ENCODE results near the gene SETMAR.

Gene SETMAR

DNA sequence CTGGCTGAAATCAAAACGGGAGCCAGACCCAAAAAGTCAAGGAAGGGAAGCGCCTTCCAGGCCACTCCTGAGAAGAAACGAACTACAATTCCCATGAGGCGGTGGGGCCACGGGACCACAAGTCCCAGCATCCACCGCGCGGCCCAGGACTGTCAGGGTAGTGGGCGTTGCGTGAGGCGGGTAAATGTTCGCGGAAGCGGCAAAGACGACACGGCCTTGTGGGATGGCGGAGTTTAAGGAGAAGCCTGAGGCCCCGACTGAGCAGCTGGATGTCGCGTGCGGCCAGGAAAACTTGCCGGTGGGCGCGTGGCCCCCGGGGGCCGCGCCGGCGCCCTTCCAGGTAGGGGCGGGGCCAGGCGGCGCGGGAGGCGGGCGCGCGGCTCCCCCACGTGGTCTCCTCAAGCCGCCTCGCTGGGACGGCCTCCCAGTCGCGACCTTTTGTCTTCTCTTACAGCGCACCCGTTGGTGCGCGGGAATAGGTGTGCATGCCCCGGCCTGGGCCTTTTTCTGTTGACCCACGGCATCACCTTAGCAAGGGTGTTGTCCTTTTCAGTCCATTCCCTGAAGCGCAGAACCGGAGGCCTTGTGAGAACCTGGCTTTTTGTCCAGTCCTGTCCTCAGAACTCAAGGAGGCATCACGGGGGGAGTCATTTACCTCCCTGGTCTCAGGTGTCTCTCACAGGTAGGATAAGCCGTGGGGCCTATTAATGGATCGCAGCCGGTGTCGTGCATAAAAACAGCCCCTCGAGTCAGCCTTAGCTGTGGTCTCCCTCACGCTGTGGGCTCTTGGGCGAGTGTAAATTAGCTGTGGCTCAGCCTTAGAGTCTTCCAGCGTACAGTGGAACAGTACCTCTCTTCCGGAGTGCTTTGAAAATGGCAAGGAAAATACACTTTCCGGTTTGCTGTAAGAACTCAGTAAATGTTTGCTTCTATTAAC is at the start of gene SETMAR:
SETMAR (plus strand) TSS at position 183 of the 937 bp plus-strand sequence; CDS start at position 185, 2 bp downstream.
- Histone ChIP-seq H3K36me3 (ENCODE audit: control insufficient read depth in 5 of 5, insufficient read depth in 5 of 5, low read length in 5 of 5) (no peaks in the 10 kb centered on the region), H3K9ac (ENCODE audit: low read length in 5 of 5) (peak within 1 kb of the TSS; percentile 79 to 96 (median 90)), H3K9me3 (ENCODE audit: control insufficient read depth in 5 of 5, low read length in 5 of 5) (no peaks in the 10 kb centered on the region), H3K27ac (ENCODE audit: low read depth, low read length) (peak within 1 kb of the TSS; percentile 94), H3K4me1 (ENCODE audit: control insufficient read depth in 5 of 5, insufficient read depth in 5 of 5, low read length in 5 of 5) (peaks cover 2 to 53% (median 50%) of the 10 kb centered on the region in 5 donors), H3K27me3 (ENCODE audit: control insufficient read depth in 5 of 5, insufficient read depth in 4 of 5, low read length in 5 of 5) (no peaks in the 10 kb centered on the region), H3K4me3 (ENCODE audit: low read depth in 1 of 5, low read length in 5 of 5) (peak within 1 kb of the TSS; percentile 82 to 98 (median 97))

DNA sequence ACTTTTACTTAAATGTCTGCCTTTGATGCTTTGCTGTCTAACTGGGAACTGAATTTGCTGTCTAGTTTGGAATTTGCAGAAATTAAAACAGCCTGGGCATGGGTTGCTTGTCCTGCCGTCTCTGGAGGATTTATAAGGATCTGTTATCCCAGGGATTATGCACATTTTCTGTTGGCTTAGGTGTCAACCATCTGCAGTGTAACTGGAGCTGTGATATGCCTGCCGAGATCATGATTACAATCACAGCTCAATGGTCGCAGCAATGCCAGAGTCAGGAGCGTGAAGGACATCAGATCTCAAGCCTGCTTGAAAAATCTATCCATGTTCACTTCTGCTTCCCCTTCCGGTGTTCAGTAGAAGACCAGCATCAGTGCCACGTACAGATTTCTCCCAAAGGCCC is 41.8 kb upstream of the SETMAR start:
- H3K4me3 ChIP-seq (ENCODE audit: low read depth in 1 of 5, low read length in 5 of 5) = no peak overlapping the region
- H3K9me3 ChIP-seq (ENCODE audit: control insufficient read depth in 5 of 5, low read length in 5 of 5) = peaks cover 0 to 3% (median 0%) of the 10 kb centered on the region in 5 donors
- no peaks in the 10 kb centered on the region for H3K4me1 ChIP-seq (ENCODE audit: control insufficient read depth in 5 of 5, insufficient read depth in 5 of 5, low read length in 5 of 5)
- H3K27ac ChIP-seq (ENCODE audit: low read depth, low read length) = no peak overlapping the region
- H3K9ac ChIP-seq (ENCODE audit: low read length in 5 of 5) = no peak overlapping the region
- no peaks in the 10 kb centered on the region for H3K36me3 ChIP-seq (ENCODE audit: control insufficient read depth in 5 of 5, insufficient read depth in 5 of 5, low read length in 5 of 5)
- H3K27me3 ChIP-seq (ENCODE audit: control insufficient read depth in 5 of 5, insufficient read depth in 4 of 5, low read length in 5 of 5) = no peaks in the 10 kb centered on the region

DNA sequence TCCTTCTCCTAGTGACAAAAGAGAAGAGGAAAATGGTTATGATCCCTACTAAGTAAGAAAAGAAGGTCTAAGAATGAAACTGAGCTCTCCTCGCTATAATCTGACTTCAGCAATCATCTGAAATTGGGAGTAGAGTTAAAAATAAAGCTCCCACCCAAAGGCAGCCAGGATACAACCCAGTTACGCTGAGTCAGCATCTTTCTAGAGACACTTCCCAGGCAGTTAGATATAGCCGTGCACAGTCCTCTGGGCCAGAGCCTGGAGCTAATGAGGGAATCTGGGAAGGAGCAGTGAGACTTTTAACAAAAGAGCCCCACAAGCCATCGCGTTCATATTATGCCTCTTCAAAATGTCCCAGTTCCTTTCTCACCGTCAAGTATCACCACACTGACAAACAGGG is 39.1 kb upstream of the SETMAR start:
- Histone ChIP-seq H3K27me3 (ENCODE audit: control insufficient read depth in 5 of 5, insufficient read depth in 4 of 5, low read length in 5 of 5) (no peaks in the 10 kb centered on the region), H3K9me3 (ENCODE audit: control insufficient read depth in 5 of 5, low read length in 5 of 5) (peaks cover 0 to 3% (median 0%) of the 10 kb centered on the region in 5 donors), H3K4me3 (ENCODE audit: low read depth in 1 of 5, low read length in 5 of 5) (no peak overlapping the region), H3K9ac (ENCODE audit: low read length in 5 of 5) (no peak overlapping the region), H3K36me3 (ENCODE audit: control insufficient read depth in 5 of 5, insufficient read depth in 5 of 5, low read length in 5 of 5) (no peaks in the 10 kb centered on the region), H3K4me1 (ENCODE audit: control insufficient read depth in 5 of 5, insufficient read depth in 5 of 5, low read length in 5 of 5) (no peaks in the 10 kb centered on the region), H3K27ac (ENCODE audit: low read depth, low read length) (no peak overlapping the region)

DNA sequence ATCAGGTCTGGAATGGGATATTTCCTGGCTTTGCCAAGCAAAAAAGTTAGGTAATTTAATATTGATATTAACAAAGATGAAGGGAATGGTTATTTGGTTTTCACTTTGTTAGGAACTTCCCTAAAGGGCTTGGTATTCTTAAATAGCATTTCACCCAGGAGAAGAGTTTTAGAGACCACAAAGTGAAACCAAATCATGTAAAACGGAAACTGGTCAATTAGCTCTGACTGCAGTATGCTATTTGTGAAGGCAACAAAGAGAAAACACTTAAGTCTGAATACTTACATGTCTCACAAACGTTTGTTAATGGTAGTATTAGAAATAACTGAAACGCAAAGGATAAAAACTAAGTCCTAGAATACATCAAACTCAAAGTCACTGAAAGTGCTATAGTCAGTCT is 32.4 kb upstream of the SETMAR start:
- peaks cover 0 to 11% (median 4%) of the 10 kb centered on the region in 5 donors for H3K4me1 ChIP-seq (ENCODE audit: control insufficient read depth in 5 of 5, insufficient read depth in 5 of 5, low read length in 5 of 5)
- H3K27ac ChIP-seq (ENCODE audit: low read depth, low read length) = no peak overlapping the region
- H3K27me3 ChIP-seq (ENCODE audit: control insufficient read depth in 5 of 5, insufficient read depth in 4 of 5, low read length in 5 of 5) = no peaks in the 10 kb centered on the region
- peak overlapping the region in 3 of 5 donors; percentile 15 to 42 (median 29) for H3K4me3 ChIP-seq (ENCODE audit: low read depth in 1 of 5, low read length in 5 of 5)
- H3K9ac ChIP-seq (ENCODE audit: low read length in 5 of 5) = no peak overlapping the region
- no peaks in the 10 kb centered on the region for H3K9me3 ChIP-seq (ENCODE audit: control insufficient read depth in 5 of 5, low read length in 5 of 5)
- no peaks in the 10 kb centered on the region for H3K36me3 ChIP-seq (ENCODE audit: control insufficient read depth in 5 of 5, insufficient read depth in 5 of 5, low read length in 5 of 5)

DNA sequence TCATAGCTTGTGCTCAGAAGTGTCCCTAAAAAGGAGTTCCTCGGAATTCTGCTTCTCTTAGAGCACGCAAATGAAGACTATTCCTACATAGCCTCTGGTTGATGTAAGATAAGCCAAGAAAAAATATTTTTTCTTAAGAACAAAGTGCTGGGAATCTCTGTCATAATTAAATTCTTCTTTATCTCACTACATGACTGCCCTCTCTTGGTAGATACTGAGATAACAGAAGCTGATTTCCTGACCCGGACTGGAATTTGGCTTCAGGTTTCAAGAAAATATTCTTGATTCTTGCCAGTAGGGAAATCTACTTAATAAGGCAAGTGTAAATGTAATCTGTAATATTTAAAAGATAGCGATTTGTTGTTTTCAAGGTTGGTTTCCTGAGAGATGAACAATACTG is 31.3 kb upstream of the SETMAR start:
- H3K9me3 ChIP-seq (ENCODE audit: control insufficient read depth in 5 of 5, low read length in 5 of 5) = no peaks in the 10 kb centered on the region

DNA sequence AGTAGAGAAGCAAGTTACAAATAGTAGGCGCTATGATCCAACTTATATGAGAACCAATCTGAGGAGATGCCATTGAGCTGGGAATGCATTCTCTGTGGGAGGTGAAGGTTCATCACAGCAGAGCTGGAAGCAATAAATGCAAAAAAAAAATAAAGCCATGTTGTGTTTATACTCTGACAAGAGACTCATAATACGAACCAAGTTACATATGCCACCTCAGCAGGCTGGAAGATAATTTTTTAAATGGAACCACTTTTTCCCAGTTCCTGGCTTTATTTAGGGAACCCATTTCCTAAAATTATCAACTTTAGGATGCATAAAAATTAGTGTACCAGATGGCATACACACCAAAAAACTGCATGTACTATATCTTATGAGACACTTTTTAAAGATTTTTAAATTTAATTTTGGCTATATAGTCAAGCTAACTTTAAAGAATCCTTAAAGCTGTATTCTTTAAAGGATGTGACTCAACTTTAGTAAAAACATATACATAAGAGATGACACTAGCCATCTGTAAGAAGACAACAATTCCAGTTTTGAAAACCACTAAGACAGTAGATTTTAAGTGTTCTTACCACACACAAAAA is 23.6 kb upstream of the SETMAR start:
- H3K27me3 ChIP-seq (ENCODE audit: control insufficient read depth in 5 of 5, insufficient read depth in 4 of 5, low read length in 5 of 5) = no peaks in the 10 kb centered on the region

More for the DNA sequence above, 31.3 kb upstream of the SETMAR start:
- Histone ChIP-seq H3K4me3 (ENCODE audit: low read depth in 1 of 5, low read length in 5 of 5) (no peak overlapping the region), H3K27me3 (ENCODE audit: control insufficient read depth in 5 of 5, insufficient read depth in 4 of 5, low read length in 5 of 5) (no peaks in the 10 kb centered on the region), H3K4me1 (ENCODE audit: control insufficient read depth in 5 of 5, insufficient read depth in 5 of 5, low read length in 5 of 5) (peaks cover 0 to 11% (median 4%) of the 10 kb centered on the region in 5 donors), H3K27ac (ENCODE audit: low read depth, low read length) (no peak overlapping the region), H3K9ac (ENCODE audit: low read length in 5 of 5) (peak overlapping the region in 3 of 5 donors; percentile 4 to 39 (median 31)), H3K36me3 (ENCODE audit: control insufficient read depth in 5 of 5, insufficient read depth in 5 of 5, low read length in 5 of 5) (no peaks in the 10 kb centered on the region)

DNA sequence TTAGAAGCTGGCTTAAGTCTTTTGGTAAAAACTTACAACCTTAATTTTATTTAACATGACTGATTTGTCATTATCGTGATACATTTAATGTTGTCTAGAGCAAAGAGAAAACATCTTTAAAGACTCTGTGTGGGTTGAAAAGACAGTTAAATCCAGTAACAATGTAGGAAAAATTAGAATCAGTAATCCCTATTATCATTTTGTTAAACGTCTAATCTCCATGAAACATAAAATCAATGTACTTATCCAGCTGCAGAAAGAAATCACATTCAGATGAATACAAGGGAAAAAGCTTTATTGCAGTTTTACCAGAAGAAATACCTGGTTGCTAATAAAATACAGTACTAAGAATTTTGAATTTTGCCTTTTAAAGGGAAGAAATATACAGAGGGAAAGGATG is 21.2 kb upstream of the SETMAR start:
- H3K9me3 ChIP-seq (ENCODE audit: control insufficient read depth in 5 of 5, low read length in 5 of 5) = no peaks in the 10 kb centered on the region
- H3K9ac ChIP-seq (ENCODE audit: low read length in 5 of 5) = no peak overlapping the region
- no peaks in the 10 kb centered on the region for H3K27me3 ChIP-seq (ENCODE audit: control insufficient read depth in 5 of 5, insufficient read depth in 4 of 5, low read length in 5 of 5)
- no peaks in the 10 kb centered on the region for H3K4me1 ChIP-seq (ENCODE audit: control insufficient read depth in 5 of 5, insufficient read depth in 5 of 5, low read length in 5 of 5)
- no peak overlapping the region for H3K4me3 ChIP-seq (ENCODE audit: low read depth in 1 of 5, low read length in 5 of 5)
- no peak overlapping the region for H3K27ac ChIP-seq (ENCODE audit: low read depth, low read length)
- H3K36me3 ChIP-seq (ENCODE audit: control insufficient read depth in 5 of 5, insufficient read depth in 5 of 5, low read length in 5 of 5) = no peaks in the 10 kb centered on the region

More for the DNA sequence above, 23.6 kb upstream of the SETMAR start:
- H3K36me3 ChIP-seq (ENCODE audit: control insufficient read depth in 5 of 5, insufficient read depth in 5 of 5, low read length in 5 of 5) = no peaks in the 10 kb centered on the region
- H3K4me3 ChIP-seq (ENCODE audit: low read depth in 1 of 5, low read length in 5 of 5) = no peak overlapping the region
- H3K9me3 ChIP-seq (ENCODE audit: control insufficient read depth in 5 of 5, low read length in 5 of 5) = no peaks in the 10 kb centered on the region
- H3K4me1 ChIP-seq (ENCODE audit: control insufficient read depth in 5 of 5, insufficient read depth in 5 of 5, low read length in 5 of 5) = no peaks in the 10 kb centered on the region
- H3K9ac ChIP-seq (ENCODE audit: low read length in 5 of 5) = no peak overlapping the region
- no peak overlapping the region for H3K27ac ChIP-seq (ENCODE audit: low read depth, low read length)

DNA sequence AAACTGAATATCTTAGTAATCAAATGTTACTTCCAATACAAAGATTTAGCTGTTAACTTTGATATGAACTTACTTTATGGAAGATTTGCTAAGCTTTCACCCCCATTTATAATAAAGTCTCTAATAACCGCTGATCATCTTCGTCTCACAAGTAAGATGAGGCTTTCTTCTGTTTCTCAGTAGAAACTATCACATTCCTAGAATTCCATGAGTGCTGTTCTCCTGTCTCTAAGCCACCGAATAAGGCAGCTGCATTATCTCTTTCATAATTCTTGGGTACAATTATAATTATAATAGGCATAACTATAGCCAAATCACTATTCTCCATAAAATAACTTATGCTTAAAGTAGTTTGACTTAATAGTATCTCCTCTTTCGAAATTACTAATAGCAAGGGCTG is 18.3 kb upstream of the SETMAR start:
- H3K36me3 ChIP-seq (ENCODE audit: control insufficient read depth in 5 of 5, insufficient read depth in 5 of 5, low read length in 5 of 5) = no peaks in the 10 kb centered on the region
- peaks cover 0 to 5% (median 0%) of the 10 kb centered on the region in 5 donors for H3K4me1 ChIP-seq (ENCODE audit: control insufficient read depth in 5 of 5, insufficient read depth in 5 of 5, low read length in 5 of 5)
- H3K27me3 ChIP-seq (ENCODE audit: control insufficient read depth in 5 of 5, insufficient read depth in 4 of 5, low read length in 5 of 5) = no peaks in the 10 kb centered on the region
- H3K9me3 ChIP-seq (ENCODE audit: control insufficient read depth in 5 of 5, low read length in 5 of 5) = no peaks in the 10 kb centered on the region
- H3K9ac ChIP-seq (ENCODE audit: low read length in 5 of 5) = no peak overlapping the region
- no peak overlapping the region for H3K27ac ChIP-seq (ENCODE audit: low read depth, low read length)
- H3K4me3 ChIP-seq (ENCODE audit: low read depth in 1 of 5, low read length in 5 of 5) = no peak overlapping the region

DNA sequence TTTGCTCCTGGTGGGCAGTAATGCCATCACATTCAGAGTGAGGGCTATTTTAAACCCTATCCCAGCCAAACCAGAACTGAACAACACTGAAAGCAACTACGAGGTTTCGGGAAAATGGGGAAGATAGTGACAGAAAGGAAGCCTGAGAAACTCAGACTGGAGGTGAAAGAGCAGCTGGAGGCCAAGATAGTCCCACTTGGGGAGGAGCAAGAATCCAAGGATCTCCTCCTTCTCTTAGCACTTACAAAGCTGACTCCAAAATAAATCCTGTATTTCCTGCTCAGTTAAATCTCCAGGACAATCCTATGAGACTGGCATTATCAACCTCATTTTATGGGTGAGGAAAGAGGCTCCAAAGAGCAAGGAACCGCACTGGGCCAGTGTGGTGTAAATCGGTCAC is 14.1 kb upstream of the SETMAR start:
- H3K4me1 ChIP-seq (ENCODE audit: control insufficient read depth in 5 of 5, insufficient read depth in 5 of 5, low read length in 5 of 5) = peaks cover 0 to 5% (median 0%) of the 10 kb centered on the region in 5 donors
- peak overlapping the region in 1 of 5 donors; percentile 19 for H3K9ac ChIP-seq (ENCODE audit: low read length in 5 of 5)
- no peak overlapping the region for H3K27ac ChIP-seq (ENCODE audit: low read depth, low read length)
- no peaks in the 10 kb centered on the region for H3K9me3 ChIP-seq (ENCODE audit: control insufficient read depth in 5 of 5, low read length in 5 of 5)
- no peaks in the 10 kb centered on the region for H3K27me3 ChIP-seq (ENCODE audit: control insufficient read depth in 5 of 5, insufficient read depth in 4 of 5, low read length in 5 of 5)
- no peak overlapping the region for H3K4me3 ChIP-seq (ENCODE audit: low read depth in 1 of 5, low read length in 5 of 5)
- no peaks in the 10 kb centered on the region for H3K36me3 ChIP-seq (ENCODE audit: control insufficient read depth in 5 of 5, insufficient read depth in 5 of 5, low read length in 5 of 5)

DNA sequence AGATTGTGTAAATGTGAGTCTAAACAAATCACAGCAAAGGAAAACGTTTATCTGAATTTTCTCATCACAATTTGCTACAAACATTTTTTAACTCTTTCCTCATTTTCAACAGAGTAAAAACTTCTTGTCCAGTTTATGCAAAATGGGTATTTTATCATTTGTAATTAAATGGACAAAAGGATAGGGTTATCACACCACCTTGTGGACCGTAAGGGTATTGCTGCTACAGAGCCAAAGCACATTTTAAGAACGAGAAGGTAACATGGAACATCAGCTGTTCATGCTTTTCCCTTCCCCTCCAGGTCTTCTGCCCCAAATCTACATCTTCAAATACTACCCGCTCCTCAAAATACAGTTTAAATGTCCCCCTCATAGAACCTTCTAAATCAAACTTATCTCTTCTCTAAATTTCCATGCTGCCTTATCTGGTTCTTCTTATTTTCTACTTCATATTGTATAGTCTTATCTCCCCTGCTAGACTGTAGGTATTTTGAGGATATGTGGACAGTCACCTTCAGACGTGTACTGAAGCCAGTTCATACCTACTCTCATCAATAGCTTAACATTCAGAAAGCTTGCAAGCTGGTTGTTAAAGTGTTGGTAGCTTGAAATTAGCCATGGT is 12.8 kb upstream of the SETMAR start:
- Histone ChIP-seq H3K36me3 (ENCODE audit: control insufficient read depth in 5 of 5, insufficient read depth in 5 of 5, low read length in 5 of 5) (no peaks in the 10 kb centered on the region), H3K27me3 (ENCODE audit: control insufficient read depth in 5 of 5, insufficient read depth in 4 of 5, low read length in 5 of 5) (no peaks in the 10 kb centered on the region), H3K4me1 (ENCODE audit: control insufficient read depth in 5 of 5, insufficient read depth in 5 of 5, low read length in 5 of 5) (peaks cover 0 to 5% (median 0%) of the 10 kb centered on the region in 5 donors), H3K9ac (ENCODE audit: low read length in 5 of 5) (no peak overlapping the region), H3K27ac (ENCODE audit: low read depth, low read length) (no peak overlapping the region), H3K4me3 (ENCODE audit: low read depth in 1 of 5, low read length in 5 of 5) (no peak overlapping the region), H3K9me3 (ENCODE audit: control insufficient read depth in 5 of 5, low read length in 5 of 5) (no peaks in the 10 kb centered on the region)

Data from subcutaneous abdominal adipose tissue (tissue), 5 donors.